Measurements from ENCODE around the gene SPAG9. TPM values are rescaled to one million over a fixed set of nuclear protein-coding genes. Genes with fewer than 3 reads are reported as not detected.
"Not testable (repeated sequence)": the region's sequence is repeated elsewhere in the genome, so short reads cannot be mapped to it uniquely, and the experiment has no call there.

Gene SPAG9
- total and polyA plus RNA-seq, 2 donors = 35.6 to 37.3 TPM

GRCh38 chr17:50946223-50946890 lies 174.3 kb downstream of the SPAG9 start:
- Histone ChIP-seq H3K4me1 (ENCODE audit: control insufficient read depth in 2 of 2, insufficient read depth in 2 of 2, low read length in 2 of 2) (peaks cover 14 to 39% of the 10 kb centered on the region in 2 donors), H3K27me3 (ENCODE audit: control insufficient read depth in 2 of 2, insufficient read depth in 1 of 2, low read length in 1 of 2) (peaks cover 0 to 15% of the 10 kb centered on the region in 2 donors), H3K4me3 (ENCODE audit: low read length in 2 of 2) (no peak overlapping the region), H3K9me3 (ENCODE audit: control insufficient read depth in 2 of 2, insufficient read depth in 1 of 2, low read length in 1 of 2) (no peaks in the 10 kb centered on the region), H3K36me3 (ENCODE audit: control insufficient read depth in 2 of 2, insufficient read depth in 2 of 2, low read length in 1 of 2) (no peaks in the 10 kb centered on the region), H3K27ac (ENCODE audit: low read depth in 1 of 2, low read length in 1 of 2) (no peak overlapping the region)
- 98% methylated on average over 12 of the region's 12 CpGs for WGBS
- DNase-seq (ENCODE audit: low read depth in 6 of 9, low spot score in 9 of 9) = no peak

GRCh38 chr17:50945779-50946222 lies 174.9 kb downstream of the SPAG9 start:
- no peak for DNase-seq (ENCODE audit: low read depth in 6 of 9, low spot score in 9 of 9)
- no peak overlapping the region for H3K4me3 ChIP-seq (ENCODE audit: low read length in 2 of 2)
- H3K27ac ChIP-seq (ENCODE audit: low read depth in 1 of 2, low read length in 1 of 2) = no peak overlapping the region
- no peaks in the 10 kb centered on the region for H3K36me3 ChIP-seq (ENCODE audit: control insufficient read depth in 2 of 2, insufficient read depth in 2 of 2, low read length in 1 of 2)
- 96% methylated on average over 3 of the region's 3 CpGs for WGBS
- H3K27me3 ChIP-seq (ENCODE audit: control insufficient read depth in 2 of 2, insufficient read depth in 1 of 2, low read length in 1 of 2) = peaks cover 0 to 14% of the 10 kb centered on the region in 2 donors
- H3K4me1 ChIP-seq (ENCODE audit: control insufficient read depth in 2 of 2, insufficient read depth in 2 of 2, low read length in 2 of 2) = peaks cover 14 to 37% of the 10 kb centered on the region in 2 donors
- no peaks in the 10 kb centered on the region for H3K9me3 ChIP-seq (ENCODE audit: control insufficient read depth in 2 of 2, insufficient read depth in 1 of 2, low read length in 1 of 2)

- Histone ChIP-seq H3K27ac (ENCODE audit: low read depth in 1 of 2, low read length in 1 of 2) (no peak overlapping the region), H3K36me3 (ENCODE audit: control insufficient read depth in 2 of 2, insufficient read depth in 2 of 2, low read length in 1 of 2) (no peaks in the 10 kb centered on the region), H3K4me1 (ENCODE audit: control insufficient read depth in 2 of 2, insufficient read depth in 2 of 2, low read length in 2 of 2) (peaks cover 14 to 31% of the 10 kb centered on the region in 2 donors), H3K27me3 (ENCODE audit: control insufficient read depth in 2 of 2, insufficient read depth in 1 of 2, low read length in 1 of 2) (peaks cover 0 to 7% of the 10 kb centered on the region in 2 donors), H3K9me3 (ENCODE audit: control insufficient read depth in 2 of 2, insufficient read depth in 1 of 2, low read length in 1 of 2) (no peaks in the 10 kb centered on the region), H3K4me3 (ENCODE audit: low read length in 2 of 2) (peak overlapping the region; percentile 17 to 48)
- DNase-seq (ENCODE audit: low read depth in 6 of 9, low spot score in 9 of 9) = no peak
- WGBS = 51% methylated on average over 18 of the region's 18 CpGs
These were observed 175.6 kb downstream of the SPAG9 start for GRCh38 chr17:50944902-50945720.

DNA sequence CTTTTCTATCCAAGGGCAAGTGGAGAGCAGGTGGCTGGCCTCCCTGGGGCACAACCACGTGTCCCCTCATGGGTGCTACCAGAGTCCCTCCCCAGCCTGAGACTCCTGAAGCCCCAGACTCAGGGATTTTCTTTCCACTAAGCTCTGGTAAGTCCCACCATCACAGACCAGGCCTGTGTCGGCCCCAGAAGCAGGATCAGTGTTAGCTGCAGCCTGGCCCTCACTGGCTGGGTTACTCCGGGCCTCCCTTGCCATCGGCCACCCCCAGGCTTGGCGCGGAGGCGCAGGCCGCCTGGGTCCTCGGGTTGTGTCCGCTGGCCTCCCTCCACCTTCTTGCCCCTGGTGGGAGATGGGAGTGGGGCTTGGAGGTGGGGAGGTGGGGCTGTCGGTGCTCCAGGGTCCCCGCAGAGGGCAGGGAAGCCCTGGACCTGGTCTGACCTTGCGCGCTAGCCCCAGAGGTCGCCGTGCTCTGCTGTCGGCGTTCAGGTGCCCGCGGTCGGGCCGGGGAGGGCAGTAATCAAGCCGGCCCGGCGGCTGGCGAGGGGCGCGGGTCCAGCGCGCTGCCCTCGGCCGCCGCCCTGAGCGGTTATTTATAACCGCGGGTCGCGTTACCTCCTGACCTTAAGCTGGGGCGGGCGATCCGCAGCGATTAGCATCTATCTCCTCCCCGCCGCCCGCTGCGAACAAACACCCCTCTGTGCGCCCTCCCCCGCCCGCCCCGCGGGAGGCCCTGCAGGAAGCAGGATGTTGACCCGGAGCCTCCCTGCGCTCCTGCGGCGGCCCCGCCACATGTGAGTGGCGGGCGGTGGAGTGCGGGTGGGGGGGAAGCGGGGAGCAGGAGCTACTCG lies 176.4 kb downstream of the SPAG9 start:
- Histone ChIP-seq H3K27ac (ENCODE audit: low read depth in 1 of 2, low read length in 1 of 2) (peak overlapping the region; percentile 53 to 55), H3K4me1 (ENCODE audit: control insufficient read depth in 2 of 2, insufficient read depth in 2 of 2, low read length in 2 of 2) (peaks cover 14 to 22% of the 10 kb centered on the region in 2 donors)
- 10% methylated on average over 61 of the region's 61 CpGs for WGBS

DNA sequence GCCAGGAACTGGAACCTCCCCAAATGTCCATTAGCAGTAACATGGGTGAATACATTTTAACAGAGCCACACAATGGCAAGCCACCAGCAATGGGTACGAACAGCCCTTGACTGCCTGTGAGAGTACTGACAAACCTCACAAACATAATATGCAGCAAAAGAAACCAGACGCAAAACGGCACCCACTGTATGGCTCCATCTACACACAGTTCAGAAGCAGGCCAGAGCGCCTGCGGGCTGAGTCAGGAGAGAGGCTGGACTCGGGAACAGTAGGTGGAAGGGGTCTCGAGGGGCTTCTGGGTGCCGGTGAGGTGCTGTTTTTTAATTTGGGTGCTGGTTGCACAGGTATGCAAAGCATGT lies 177.1 kb downstream of the SPAG9 start:
- 94% methylated on average over 8 of the region's 8 CpGs for WGBS
- no peak for DNase-seq (ENCODE audit: low read depth in 6 of 9, low spot score in 9 of 9)
- Histone ChIP-seq H3K9me3 (ENCODE audit: control insufficient read depth in 2 of 2, insufficient read depth in 1 of 2, low read length in 1 of 2) (no peaks in the 10 kb centered on the region), H3K4me1 (ENCODE audit: control insufficient read depth in 2 of 2, insufficient read depth in 2 of 2, low read length in 2 of 2) (peaks cover 14 to 20% of the 10 kb centered on the region in 2 donors), H3K27ac (ENCODE audit: low read depth in 1 of 2, low read length in 1 of 2) (no peak overlapping the region), H3K27me3 (ENCODE audit: control insufficient read depth in 2 of 2, insufficient read depth in 1 of 2, low read length in 1 of 2) (peaks cover 0 to 3% of the 10 kb centered on the region in 2 donors), H3K36me3 (ENCODE audit: control insufficient read depth in 2 of 2, insufficient read depth in 2 of 2, low read length in 1 of 2) (no peaks in the 10 kb centered on the region), H3K4me3 (ENCODE audit: low read length in 2 of 2) (no peak overlapping the region)

More for the DNA sequence above, 176.4 kb downstream of the SPAG9 start:
- H3K4me3 ChIP-seq (ENCODE audit: low read length in 2 of 2) = peak overlapping the region; percentile 17 to 48
- H3K27me3 ChIP-seq (ENCODE audit: control insufficient read depth in 2 of 2, insufficient read depth in 1 of 2, low read length in 1 of 2) = peaks cover 0 to 3% of the 10 kb centered on the region in 2 donors
- H3K36me3 ChIP-seq (ENCODE audit: control insufficient read depth in 2 of 2, insufficient read depth in 2 of 2, low read length in 1 of 2) = no peaks in the 10 kb centered on the region
- DNase-seq (ENCODE audit: low read depth in 6 of 9, low spot score in 9 of 9) = peak in 6 of 9 donors; percentile 40 to 81 (median 64)
- H3K9me3 ChIP-seq (ENCODE audit: control insufficient read depth in 2 of 2, insufficient read depth in 1 of 2, low read length in 1 of 2) = no peaks in the 10 kb centered on the region

DNA sequence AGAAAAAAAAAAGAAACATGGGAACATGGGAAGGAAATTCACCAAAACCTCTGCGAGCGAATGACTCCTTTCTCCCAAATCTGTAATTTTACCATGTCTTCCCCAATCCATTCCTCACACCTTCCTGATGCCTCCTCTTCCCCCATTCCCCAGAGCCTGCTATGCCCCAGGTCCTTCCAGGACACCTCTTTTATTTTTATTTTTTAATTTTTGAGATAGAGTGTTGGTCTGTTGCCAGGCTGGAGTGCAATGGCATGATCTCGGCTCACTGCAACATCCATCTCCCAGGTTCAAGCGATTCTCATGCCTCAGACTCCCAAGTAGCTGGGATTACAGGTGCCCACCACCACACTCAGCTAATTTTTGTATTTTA lies 179.0 kb downstream of the SPAG9 start:
- not testable (repeated sequence) for H3K36me3 ChIP-seq (ENCODE audit: control insufficient read depth in 2 of 2, insufficient read depth in 2 of 2, low read length in 1 of 2); DNase-seq (ENCODE audit: low read depth in 6 of 9, low spot score in 9 of 9); H3K27ac ChIP-seq (ENCODE audit: low read depth in 1 of 2, low read length in 1 of 2); H3K4me3 ChIP-seq (ENCODE audit: low read length in 2 of 2); H3K9me3 ChIP-seq (ENCODE audit: control insufficient read depth in 2 of 2, insufficient read depth in 1 of 2, low read length in 1 of 2); H3K27me3 ChIP-seq (ENCODE audit: control insufficient read depth in 2 of 2, insufficient read depth in 1 of 2, low read length in 1 of 2)
- peaks cover 14 to 20% of the 10 kb centered on the region in 2 donors for H3K4me1 ChIP-seq (ENCODE audit: control insufficient read depth in 2 of 2, insufficient read depth in 2 of 2, low read length in 2 of 2)
- 99% methylated on average over 4 of the region's 4 CpGs for WGBS

- Histone ChIP-seq H3K4me1 (ENCODE audit: control insufficient read depth in 2 of 2, insufficient read depth in 2 of 2, low read length in 2 of 2) (peaks cover 15 to 22% of the 10 kb centered on the region in 2 donors), H3K27me3 (ENCODE audit: control insufficient read depth in 2 of 2, insufficient read depth in 1 of 2, low read length in 1 of 2) (peaks cover 0 to 3% of the 10 kb centered on the region in 2 donors), H3K9me3 (ENCODE audit: control insufficient read depth in 2 of 2, insufficient read depth in 1 of 2, low read length in 1 of 2) (no peaks in the 10 kb centered on the region), H3K27ac (ENCODE audit: low read depth in 1 of 2, low read length in 1 of 2) (no peak overlapping the region), H3K4me3 (ENCODE audit: low read length in 2 of 2) (no peak overlapping the region), H3K36me3 (ENCODE audit: control insufficient read depth in 2 of 2, insufficient read depth in 2 of 2, low read length in 1 of 2) (no peaks in the 10 kb centered on the region)
- WGBS = 93% methylated on average over 16 of the region's 16 CpGs
- no peak for DNase-seq (ENCODE audit: low read depth in 6 of 9, low spot score in 9 of 9)
These were observed 180.6 kb downstream of the SPAG9 start for GRCh38 chr17:50939795-50940684.

- 97% methylated on average over 4 of the region's 4 CpGs for WGBS
- H3K9me3 ChIP-seq (ENCODE audit: control insufficient read depth in 2 of 2, insufficient read depth in 1 of 2, low read length in 1 of 2) = no peaks in the 10 kb centered on the region
- peaks cover 15 to 23% of the 10 kb centered on the region in 2 donors for H3K4me1 ChIP-seq (ENCODE audit: control insufficient read depth in 2 of 2, insufficient read depth in 2 of 2, low read length in 2 of 2)
- H3K27ac ChIP-seq (ENCODE audit: low read depth in 1 of 2, low read length in 1 of 2) = no peak overlapping the region
- H3K27me3 ChIP-seq (ENCODE audit: control insufficient read depth in 2 of 2, insufficient read depth in 1 of 2, low read length in 1 of 2) = peaks cover 0 to 3% of the 10 kb centered on the region in 2 donors
- H3K36me3 ChIP-seq (ENCODE audit: control insufficient read depth in 2 of 2, insufficient read depth in 2 of 2, low read length in 1 of 2) = no peaks in the 10 kb centered on the region
- no peak overlapping the region for H3K4me3 ChIP-seq (ENCODE audit: low read length in 2 of 2)
- DNase-seq (ENCODE audit: low read depth in 6 of 9, low spot score in 9 of 9) = no peak
These were observed 181.2 kb downstream of the SPAG9 start for GRCh38 chr17:50939542-50939794.

Measured in thymus (tissue), 11 donors.